ENCODE measurements around the gene MAML2. TPM values are rescaled to one million over a fixed set of nuclear protein-coding genes. Genes with fewer than 3 reads are reported as not detected.
"Not testable (repeated sequence)": the region's sequence is repeated elsewhere in the genome, so short reads cannot be mapped to it uniquely, and the experiment has no call there.

MAML2 gene
- total and polyA plus RNA-seq, 8 donors: 2.4 to 11.8 (median 4.1) TPM

GRCh38 chr11:96188243-96189006 lies 154.6 kb downstream of the MAML2 start:
- Histone ChIP-seq H3K36me3 (no peaks in the 10 kb centered on the region), H3K27me3 (no peaks in the 10 kb centered on the region), H3K4me1 (no peaks in the 10 kb centered on the region), H3K9me3 (no peaks in the 10 kb centered on the region), H3K27ac (peak overlapping the region in 2 of 4 donors; percentile 7 to 39), H3K4me3 (no peak overlapping the region)
- 13 to 29% methylated on average over 2 of the region's 2 CpGs for WGBS, 2 donors
- DNase-seq (no peak), FAIRE-seq (no peak), ATAC-seq (peak in 2 of 4 donors; percentile 43 to 62)
- intact Hi-C loops (cut with DNase I): no loop called here
- no peak for TF ChIP-seq CTCF (IDR thresholded peaks at IDR 0.05)

GRCh38 chr11:96187822-96188221 lies 155.2 kb downstream of the MAML2 start:
- H3K9me3 ChIP-seq: no peaks in the 10 kb centered on the region
- ATAC-seq: peak in 2 of 4 donors; percentile 45 to 54
- peak overlapping the region in 1 of 4 donors; percentile 39 for H3K27ac ChIP-seq
- no peak for FAIRE-seq
- DNase-seq: no peak
- intact Hi-C loops (cut with DNase I): no loop called here
- no peak overlapping the region for H3K4me3 ChIP-seq
- WGBS, 2 donors: 70 to 74% methylated on average over 3 of the region's 3 CpGs
- no peak for TF ChIP-seq CTCF (IDR thresholded peaks at IDR 0.05)
- no peaks in the 10 kb centered on the region for H3K27me3 ChIP-seq
- no peaks in the 10 kb centered on the region for H3K36me3 ChIP-seq
- H3K4me1 ChIP-seq: no peaks in the 10 kb centered on the region

GRCh38 chr11:96186806-96187205 lies 156.2 kb downstream of the MAML2 start:
- no peak for ATAC-seq
- DNase-seq: no peak
- 63 to 92% methylated on average over 1 of the region's 1 CpG for WGBS, 2 donors
- no peak overlapping the region for H3K4me3 ChIP-seq
- no peaks in the 10 kb centered on the region for H3K4me1 ChIP-seq
- no peaks in the 10 kb centered on the region for H3K36me3 ChIP-seq
- FAIRE-seq: no peak
- no peaks in the 10 kb centered on the region for H3K9me3 ChIP-seq
- no peaks in the 10 kb centered on the region for H3K27me3 ChIP-seq
- no peak for TF ChIP-seq CTCF (IDR thresholded peaks at IDR 0.05)
- no peak overlapping the region for H3K27ac ChIP-seq
- intact Hi-C loops (cut with DNase I): no loop called here

DNA sequence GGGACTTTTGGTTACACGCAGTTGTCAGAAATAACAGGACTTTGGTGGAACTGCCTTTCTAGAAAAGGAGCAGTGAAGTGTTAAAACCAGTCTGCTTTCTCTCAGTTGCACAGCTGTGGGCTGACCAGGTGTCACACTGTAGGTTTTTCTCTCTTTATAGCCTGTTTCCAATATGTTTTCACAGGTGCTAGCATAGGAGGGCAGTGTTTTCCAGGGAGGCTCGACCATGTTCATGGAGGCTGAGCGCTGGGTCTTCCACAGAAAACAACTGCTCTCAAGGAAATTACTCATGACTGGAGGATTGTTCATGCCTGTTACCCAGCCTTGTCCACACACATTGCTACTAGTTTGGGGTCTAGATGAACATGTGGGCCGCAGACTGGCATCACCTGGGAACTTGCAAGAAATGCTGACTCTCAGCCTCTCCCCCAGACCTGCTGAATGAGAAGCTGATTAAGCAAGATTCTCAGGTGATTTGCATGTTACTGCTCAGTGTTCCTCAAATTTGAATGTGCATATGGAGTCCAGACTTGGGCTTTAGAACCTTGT lies 157.7 kb downstream of the MAML2 start:
- DNase-seq (no peak), FAIRE-seq (no peak), ATAC-seq (no peak)
- no peaks in the 10 kb centered on the region for H3K4me1 ChIP-seq
- no peak overlapping the region for H3K27ac ChIP-seq
- TF ChIP-seq CTCF (IDR thresholded peaks at IDR 0.05): no peak
- H3K36me3 ChIP-seq: no peaks in the 10 kb centered on the region
- intact Hi-C loops (cut with DNase I): no loop called here
- no peaks in the 10 kb centered on the region for H3K27me3 ChIP-seq
- WGBS, 2 donors: 60 to 72% methylated on average over 4 of the region's 4 CpGs
- no peak overlapping the region for H3K4me3 ChIP-seq
- H3K9me3 ChIP-seq: no peaks in the 10 kb centered on the region

DNA sequence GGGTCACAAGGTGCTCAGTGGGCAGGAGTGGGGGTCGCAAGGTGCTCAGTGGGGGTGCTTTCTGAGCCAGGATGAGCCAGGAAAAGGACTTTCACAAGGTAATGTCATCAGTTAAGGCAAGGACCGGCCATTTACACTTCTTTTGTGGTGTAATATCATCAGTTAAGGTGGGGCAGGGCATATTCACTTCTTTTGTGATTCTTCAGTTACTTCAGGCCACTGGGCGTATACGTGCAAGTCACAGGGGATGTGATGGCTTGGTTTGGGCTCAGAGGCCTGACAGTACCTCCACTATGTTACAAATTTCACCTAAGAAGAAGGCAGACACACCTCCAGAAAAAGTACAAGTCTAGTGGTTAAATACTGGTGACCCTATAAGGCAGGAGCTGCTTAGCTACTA lies 162.1 kb downstream of the MAML2 start:
- H3K27ac ChIP-seq; ATAC-seq; H3K27me3 ChIP-seq; H3K4me3 ChIP-seq; H3K4me1 ChIP-seq; H3K9me3 ChIP-seq; intact Hi-C loops (cut with DNase I); DNase-seq; H3K36me3 ChIP-seq; FAIRE-seq: not testable (repeated sequence)
- 68 to 84% methylated on average over 3 to 4 of the region's 4 CpGs for WGBS, 2 donors

All from pancreas (tissue), 10 donors.